ENCODE data around the gene RBM19. TPM values are rescaled to one million over a fixed set of nuclear protein-coding genes. Genes with fewer than 3 reads are reported as not detected.

Gene RBM19
- polyA plus RNA-seq, 3 donors from 2014 or later = 0.27 to 16.7 (median 4.8) TPM

DNA sequence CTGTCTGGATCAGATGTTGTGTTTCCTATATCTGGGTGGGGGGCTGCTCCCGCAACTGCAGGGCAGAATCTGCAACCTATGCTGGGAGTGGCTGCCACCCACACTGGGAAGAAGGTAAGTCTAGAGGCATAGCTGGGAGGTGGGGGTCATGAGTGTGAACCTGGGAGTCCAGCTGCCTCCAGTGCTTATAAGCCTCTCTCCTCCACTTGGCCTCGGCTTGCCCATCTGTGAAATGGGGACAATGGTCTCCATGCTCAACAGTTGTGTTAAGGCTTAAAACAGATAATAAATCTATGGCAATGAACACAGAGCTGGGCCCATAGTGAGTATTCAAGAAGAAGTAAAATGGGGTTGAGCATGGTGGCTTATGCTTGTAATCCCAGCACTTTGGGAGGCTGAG is 90.0 kb downstream of the RBM19 start:
- no peak for DNase-seq
- Mint-ChIP-seq H3K36me3 (peaks cover 16 to 23% (median 23%) of the 10 kb centered on the region in 3 donors), H3K4me3 (no peak overlapping the region), H3K27me3 (ENCODE audit: low read depth in 3 of 3) (peaks cover 0 to 3% (median 0%) of the 10 kb centered on the region in 3 donors), H3K9me3 (no peaks in the 10 kb centered on the region), H3K4me1 (no peaks in the 10 kb centered on the region), H3K27ac (no peak overlapping the region)

DNA sequence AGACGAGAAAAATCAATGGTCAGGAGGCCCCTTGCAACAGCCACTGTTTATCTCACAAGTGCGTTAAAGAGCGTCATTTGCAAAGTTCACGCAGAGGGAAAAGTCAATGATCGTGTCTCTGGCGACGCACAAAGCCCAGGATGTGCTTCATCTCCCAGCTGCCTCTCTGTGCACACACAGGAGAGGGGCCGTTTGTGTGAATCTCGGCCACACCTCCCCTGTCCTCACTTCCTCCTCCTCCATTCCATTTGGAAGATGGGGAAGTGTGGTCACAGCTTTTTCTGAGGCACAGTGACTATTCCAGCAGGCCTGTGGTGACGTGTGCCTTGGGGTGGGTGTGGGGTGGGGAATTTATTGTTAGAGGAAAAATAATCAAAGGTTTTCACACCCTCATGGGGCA is 90.4 kb downstream of the RBM19 start:
- Mint-ChIP-seq H3K4me1 (no peaks in the 10 kb centered on the region), H3K27me3 (ENCODE audit: low read depth in 3 of 3) (peaks cover 0 to 3% (median 0%) of the 10 kb centered on the region in 3 donors), H3K27ac (no peak overlapping the region), H3K36me3 (peaks cover 16 to 23% (median 23%) of the 10 kb centered on the region in 3 donors), H3K4me3 (no peak overlapping the region), H3K9me3 (no peaks in the 10 kb centered on the region)
- DNase-seq = no peak

- Mint-ChIP-seq H3K4me1 (no peaks in the 10 kb centered on the region), H3K27me3 (ENCODE audit: low read depth in 3 of 3) (peaks cover 0 to 3% (median 0%) of the 10 kb centered on the region in 3 donors), H3K36me3 (peaks cover 16 to 26% (median 23%) of the 10 kb centered on the region in 3 donors), H3K27ac (no peak overlapping the region), H3K9me3 (no peaks in the 10 kb centered on the region), H3K4me3 (no peak overlapping the region)
- no peak for DNase-seq
These were observed 91.0 kb downstream of the RBM19 start for GRCh38 chr12:113874999-113875561.

DNA sequence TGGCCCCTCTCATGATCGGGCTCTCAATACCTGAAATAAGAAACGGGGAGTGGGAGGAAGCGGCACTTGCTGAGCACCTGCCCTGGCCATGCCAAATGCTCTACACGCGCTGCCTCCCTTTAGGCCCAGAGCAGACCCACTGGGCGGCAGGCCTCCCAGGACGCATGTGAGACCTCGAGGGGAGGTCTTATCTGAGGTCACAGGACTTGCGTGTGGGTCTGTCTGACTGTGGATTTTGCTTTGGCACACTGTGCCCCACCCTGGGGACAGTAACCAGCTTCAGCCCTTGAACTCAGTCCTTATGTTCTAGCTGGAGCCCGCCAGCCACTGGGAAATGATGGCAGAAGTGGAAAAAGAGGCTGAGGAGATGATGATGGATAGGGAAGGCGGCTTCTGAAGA is 91.8 kb downstream of the RBM19 start:
- H3K4me3 Mint-ChIP-seq = no peak overlapping the region
- no peak for DNase-seq
- H3K27me3 Mint-ChIP-seq (ENCODE audit: low read depth in 3 of 3) = peaks cover 0 to 3% (median 0%) of the 10 kb centered on the region in 3 donors
- no peak overlapping the region for H3K27ac Mint-ChIP-seq
- H3K9me3 Mint-ChIP-seq = no peaks in the 10 kb centered on the region
- peaks cover 16 to 26% (median 23%) of the 10 kb centered on the region in 3 donors for H3K36me3 Mint-ChIP-seq
- no peaks in the 10 kb centered on the region for H3K4me1 Mint-ChIP-seq

- Mint-ChIP-seq H3K36me3 (peaks cover 16 to 26% (median 23%) of the 10 kb centered on the region in 3 donors), H3K27me3 (ENCODE audit: low read depth in 3 of 3) (peaks cover 0 to 3% (median 0%) of the 10 kb centered on the region in 3 donors), H3K9me3 (no peaks in the 10 kb centered on the region), H3K4me1 (no peaks in the 10 kb centered on the region), H3K4me3 (no peak overlapping the region), H3K27ac (no peak overlapping the region)
- DNase-seq = no peak
These were observed 92.4 kb downstream of the RBM19 start for GRCh38 chr12:113873740-113874139.

DNA sequence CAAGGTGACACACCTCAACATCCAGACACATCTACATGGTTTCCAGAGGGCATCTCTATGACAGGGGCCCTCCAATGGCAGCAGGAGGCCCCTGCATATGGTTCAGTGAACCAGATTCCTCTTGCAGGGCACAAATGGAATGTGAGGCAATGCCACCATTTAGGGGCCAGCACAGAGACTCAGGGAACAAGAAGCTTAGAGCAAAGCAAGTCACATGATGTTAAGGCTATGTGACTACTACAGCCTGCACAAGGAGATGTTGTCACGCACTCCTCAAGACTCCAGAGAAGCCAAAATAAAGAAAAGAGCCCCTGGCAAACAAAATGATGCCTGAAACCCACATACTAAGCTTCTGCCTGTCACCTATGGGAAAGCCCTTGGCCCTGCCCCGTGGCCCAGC is 95.2 kb downstream of the RBM19 start:
- no peak overlapping the region for H3K4me3 Mint-ChIP-seq
- H3K27me3 Mint-ChIP-seq (ENCODE audit: low read depth in 3 of 3) = no peaks in the 10 kb centered on the region
- peaks cover 13 to 21% (median 16%) of the 10 kb centered on the region in 3 donors for H3K36me3 Mint-ChIP-seq
- no peaks in the 10 kb centered on the region for H3K9me3 Mint-ChIP-seq
- H3K27ac Mint-ChIP-seq = no peak overlapping the region
- no peaks in the 10 kb centered on the region for H3K4me1 Mint-ChIP-seq
- no peak for DNase-seq

- Mint-ChIP-seq H3K36me3 (peaks cover 7 to 16% (median 13%) of the 10 kb centered on the region in 3 donors), H3K4me3 (no peak overlapping the region), H3K27ac (peak overlapping the region in 1 of 6 donors; percentile 53), H3K4me1 (no peaks in the 10 kb centered on the region), H3K9me3 (no peaks in the 10 kb centered on the region), H3K27me3 (ENCODE audit: low read depth in 3 of 3) (no peaks in the 10 kb centered on the region)
- DNase-seq = no peak
These were observed 96.1 kb downstream of the RBM19 start for GRCh38 chr12:113870035-113870434.

- no peaks in the 10 kb centered on the region for H3K9me3 Mint-ChIP-seq
- H3K4me3 Mint-ChIP-seq = no peak overlapping the region
- H3K27ac Mint-ChIP-seq = no peak overlapping the region
- no peak for DNase-seq
- H3K36me3 Mint-ChIP-seq = peaks cover 0 to 8% (median 6%) of the 10 kb centered on the region in 3 donors
- peaks cover 0 to 2% (median 0%) of the 10 kb centered on the region in 3 donors for H3K27me3 Mint-ChIP-seq (ENCODE audit: low read depth in 3 of 3)
- peaks cover 8% of the 10 kb centered on the region in 2 donors for H3K4me1 Mint-ChIP-seq
These were observed 97.8 kb downstream of the RBM19 start for GRCh38 chr12:113868365-113868764.

GRCh38 chr12:113867258-113867657 is 98.9 kb downstream of the RBM19 start:
- Mint-ChIP-seq H3K27ac (no peak overlapping the region), H3K27me3 (ENCODE audit: low read depth in 3 of 3) (peaks cover 0 to 4% (median 2%) of the 10 kb centered on the region in 3 donors), H3K9me3 (no peaks in the 10 kb centered on the region), H3K4me3 (no peak overlapping the region), H3K4me1 (peaks cover 19% of the 10 kb centered on the region in 2 donors), H3K36me3 (peaks cover 0 to 8% (median 6%) of the 10 kb centered on the region in 3 donors)
- no peak for DNase-seq

GRCh38 chr12:113866496-113866895 is 99.6 kb downstream of the RBM19 start:
- Mint-ChIP-seq H3K4me3 (no peak overlapping the region), H3K27me3 (ENCODE audit: low read depth in 3 of 3) (peaks cover 0 to 4% (median 2%) of the 10 kb centered on the region in 3 donors)

GRCh38 chr12:113863455-113863845 is 102.7 kb downstream of the RBM19 start:
- Mint-ChIP-seq H3K4me1 (peaks cover 31 to 32% of the 10 kb centered on the region in 2 donors), H3K36me3 (peaks cover 0 to 7% (median 0%) of the 10 kb centered on the region in 3 donors), H3K27me3 (ENCODE audit: low read depth in 3 of 3) (peaks cover 0 to 4% (median 2%) of the 10 kb centered on the region in 3 donors), H3K4me3 (peak overlapping the region in 4 of 5 donors; percentile 14 to 69 (median 68)), H3K9me3 (no peaks in the 10 kb centered on the region), H3K27ac (peak overlapping the region in 3 of 6 donors; percentile 1 to 57 (median 20))
- DNase-seq = no peak

More at GRCh38 chr12:113866496-113866895, 99.6 kb downstream of the RBM19 start:
- peaks cover 0 to 8% (median 6%) of the 10 kb centered on the region in 3 donors for H3K36me3 Mint-ChIP-seq
- H3K4me1 Mint-ChIP-seq = peaks cover 26 to 27% of the 10 kb centered on the region in 2 donors
- H3K27ac Mint-ChIP-seq = no peak overlapping the region
- H3K9me3 Mint-ChIP-seq = no peaks in the 10 kb centered on the region
- no peak for DNase-seq

DNA sequence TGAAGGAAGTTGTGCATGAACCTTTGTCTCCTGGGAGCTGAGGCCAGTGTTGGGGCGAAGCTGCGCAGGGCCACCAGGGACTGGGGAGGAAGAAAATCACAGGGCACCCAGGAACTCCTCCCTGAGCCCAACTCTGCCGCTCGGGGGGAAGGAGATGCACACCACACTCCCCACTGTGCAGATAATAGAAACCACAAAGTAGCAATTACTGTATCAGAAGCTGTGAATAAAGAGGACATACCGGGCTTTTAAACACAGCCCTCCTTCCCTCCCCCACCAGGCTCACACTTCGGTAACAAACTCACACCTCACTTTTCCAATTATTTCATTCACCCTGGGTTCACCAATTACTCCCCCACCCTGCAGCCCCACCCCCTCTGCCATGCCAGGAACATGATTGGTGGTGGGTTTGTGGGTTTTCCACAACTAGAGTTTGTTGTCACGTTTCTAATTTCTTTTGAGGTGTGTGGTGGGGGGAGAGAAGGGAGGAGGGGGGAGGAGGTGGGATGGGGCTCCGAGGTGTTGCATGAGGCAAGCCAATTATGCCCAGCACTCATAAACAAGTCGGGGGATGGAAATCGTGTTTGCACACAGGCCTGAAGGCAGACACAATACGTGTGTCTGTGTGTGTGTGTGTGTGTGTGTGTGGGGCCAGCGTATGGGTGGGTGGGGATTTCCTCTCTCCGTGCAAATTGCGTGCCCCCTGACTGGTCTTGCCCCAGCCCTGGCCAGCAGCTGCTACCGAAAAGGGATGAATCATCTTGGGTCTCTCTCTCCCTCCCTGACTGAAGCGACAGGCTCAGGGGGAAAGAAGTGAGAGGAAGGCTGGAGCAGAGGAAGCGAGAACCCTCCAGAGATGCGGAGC is 103.3 kb downstream of the RBM19 start:
- H3K4me1 Mint-ChIP-seq = peaks cover 31 to 32% of the 10 kb centered on the region in 2 donors
- H3K27me3 Mint-ChIP-seq (ENCODE audit: low read depth in 3 of 3) = peaks cover 0 to 4% (median 2%) of the 10 kb centered on the region in 3 donors
- H3K4me3 Mint-ChIP-seq = peak overlapping the region; percentile 57 to 71 (median 69)
- H3K36me3 Mint-ChIP-seq = peaks cover 0 to 5% (median 0%) of the 10 kb centered on the region in 3 donors
- H3K27ac Mint-ChIP-seq = peak overlapping the region; percentile 4 to 87 (median 28)
- H3K9me3 Mint-ChIP-seq = no peaks in the 10 kb centered on the region
- DNase-seq = peak; percentile 15 to 43 (median 36)

- peaks cover 31 to 32% of the 10 kb centered on the region in 2 donors for H3K4me1 Mint-ChIP-seq
- H3K27ac Mint-ChIP-seq = peak overlapping the region in 3 of 6 donors; percentile 20 to 87 (median 70)
- peaks cover 1 to 7% (median 5%) of the 10 kb centered on the region in 3 donors for H3K36me3 Mint-ChIP-seq
- peaks cover 0 to 4% (median 2%) of the 10 kb centered on the region in 3 donors for H3K27me3 Mint-ChIP-seq (ENCODE audit: low read depth in 3 of 3)
- no peaks in the 10 kb centered on the region for H3K9me3 Mint-ChIP-seq
- no peak for DNase-seq
- H3K4me3 Mint-ChIP-seq = peak overlapping the region; percentile 22 to 71 (median 69)
These were observed 104.3 kb downstream of the RBM19 start for GRCh38 chr12:113861708-113862312.
